ENCODE data around the gene CLEC1B. TPM values are rescaled to one million over a fixed set of nuclear protein-coding genes. Genes with fewer than 3 reads are reported as not detected.

Gene CLEC1B
- total RNA-seq (2021; ENCODE audit: unreplicated experiment) (not detected), Bru-seq, nascent RNA (not detected), BruChase-seq, experiment 1, labeled RNA remaining after a 6-hour chase (not detected), BruChase-seq, experiment 2, labeled RNA remaining after a 2-hour chase (not detected)
- not detected in 2 replicates for polyA plus RNA-seq (2012)
- long read RNA-seq = 0 reads

DNA sequence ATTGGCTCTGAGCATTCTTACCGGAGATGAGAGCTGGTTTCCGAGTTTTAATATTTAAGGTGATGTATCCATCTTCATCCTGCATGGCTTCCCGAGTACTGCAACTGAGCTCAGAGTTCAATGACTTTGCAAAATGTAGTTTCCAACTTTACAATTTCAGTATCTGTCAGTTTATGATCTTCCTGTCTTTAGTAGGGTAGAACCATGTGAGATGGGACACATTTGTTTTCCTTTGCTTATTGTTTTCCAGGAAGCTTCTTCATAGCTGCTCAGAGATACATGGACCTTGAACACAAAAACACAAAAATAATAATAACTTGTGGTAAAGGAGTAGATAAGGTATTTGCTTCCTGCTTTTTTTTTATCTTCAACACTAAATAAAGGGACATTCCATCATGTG, at the start of gene CLEC1B:
Gene CLEC1B, minus strand, starts transcription at position 106 of the 400 bp plus-strand sequence. Its CDS starts 21 bp downstream, at position 85.
- TF ChIP-seq, protein P1, sequence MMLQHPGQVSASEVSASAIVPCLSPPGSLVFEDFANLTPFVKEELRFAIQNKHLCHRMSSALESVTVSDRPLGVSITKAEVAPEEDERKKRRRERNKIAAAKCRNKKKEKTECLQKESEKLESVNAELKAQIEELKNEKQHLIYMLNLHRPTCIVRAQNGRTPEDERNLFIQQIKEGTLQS (IDR thresholded peaks at IDR 0.05) = no peak
- no peak for TF ChIP-seq EZH2 (IDR thresholded peaks at IDR 0.05)
- TF ChIP-seq, protein P2, sequence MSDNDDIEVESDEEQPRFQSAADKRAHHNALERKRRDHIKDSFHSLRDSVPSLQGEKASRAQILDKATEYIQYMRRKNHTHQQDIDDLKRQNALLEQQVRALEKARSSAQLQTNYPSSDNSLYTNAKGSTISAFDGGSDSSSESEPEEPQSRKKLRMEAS (IDR thresholded peaks at IDR 0.05) = no peak
- no peak for TF ChIP-seq POLR2AphosphoS5 (IDR thresholded peaks at IDR 0.05; ENCODE audit: low read depth, low read length)
- TF ChIP-seq TCF7L2 (IDR thresholded peaks at IDR 0.05; ENCODE audit: borderline replicate concordance, extremely low read depth, insufficient read depth, insufficient read length) = no peak
- no peak for TF ChIP-seq YY1 (IDR thresholded peaks at IDR 0.05; ENCODE audit: extremely low read depth, insufficient replicate concordance, low read depth, low read length)
- TF ChIP-seq, protein P3, sequence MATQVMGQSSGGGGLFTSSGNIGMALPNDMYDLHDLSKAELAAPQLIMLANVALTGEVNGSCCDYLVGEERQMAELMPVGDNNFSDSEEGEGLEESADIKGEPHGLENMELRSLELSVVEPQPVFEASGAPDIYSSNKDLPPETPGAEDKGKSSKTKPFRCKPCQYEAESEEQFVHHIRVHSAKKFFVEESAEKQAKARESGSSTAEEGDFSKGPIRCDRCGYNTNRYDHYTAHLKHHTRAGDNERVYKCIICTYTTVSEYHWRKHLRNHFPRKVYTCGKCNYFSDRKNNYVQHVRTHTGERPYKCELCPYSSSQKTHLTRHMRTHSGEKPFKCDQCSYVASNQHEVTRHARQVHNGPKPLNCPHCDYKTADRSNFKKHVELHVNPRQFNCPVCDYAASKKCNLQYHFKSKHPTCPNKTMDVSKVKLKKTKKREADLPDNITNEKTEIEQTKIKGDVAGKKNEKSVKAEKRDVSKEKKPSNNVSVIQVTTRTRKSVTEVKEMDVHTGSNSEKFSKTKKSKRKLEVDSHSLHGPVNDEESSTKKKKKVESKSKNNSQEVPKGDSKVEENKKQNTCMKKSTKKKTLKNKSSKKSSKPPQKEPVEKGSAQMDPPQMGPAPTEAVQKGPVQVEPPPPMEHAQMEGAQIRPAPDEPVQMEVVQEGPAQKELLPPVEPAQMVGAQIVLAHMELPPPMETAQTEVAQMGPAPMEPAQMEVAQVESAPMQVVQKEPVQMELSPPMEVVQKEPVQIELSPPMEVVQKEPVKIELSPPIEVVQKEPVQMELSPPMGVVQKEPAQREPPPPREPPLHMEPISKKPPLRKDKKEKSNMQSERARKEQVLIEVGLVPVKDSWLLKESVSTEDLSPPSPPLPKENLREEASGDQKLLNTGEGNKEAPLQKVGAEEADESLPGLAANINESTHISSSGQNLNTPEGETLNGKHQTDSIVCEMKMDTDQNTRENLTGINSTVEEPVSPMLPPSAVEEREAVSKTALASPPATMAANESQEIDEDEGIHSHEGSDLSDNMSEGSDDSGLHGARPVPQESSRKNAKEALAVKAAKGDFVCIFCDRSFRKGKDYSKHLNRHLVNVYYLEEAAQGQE (IDR thresholded peaks at IDR 0.05; ENCODE audit: low read depth) = no peak
- TF ChIP-seq, protein P4, sequence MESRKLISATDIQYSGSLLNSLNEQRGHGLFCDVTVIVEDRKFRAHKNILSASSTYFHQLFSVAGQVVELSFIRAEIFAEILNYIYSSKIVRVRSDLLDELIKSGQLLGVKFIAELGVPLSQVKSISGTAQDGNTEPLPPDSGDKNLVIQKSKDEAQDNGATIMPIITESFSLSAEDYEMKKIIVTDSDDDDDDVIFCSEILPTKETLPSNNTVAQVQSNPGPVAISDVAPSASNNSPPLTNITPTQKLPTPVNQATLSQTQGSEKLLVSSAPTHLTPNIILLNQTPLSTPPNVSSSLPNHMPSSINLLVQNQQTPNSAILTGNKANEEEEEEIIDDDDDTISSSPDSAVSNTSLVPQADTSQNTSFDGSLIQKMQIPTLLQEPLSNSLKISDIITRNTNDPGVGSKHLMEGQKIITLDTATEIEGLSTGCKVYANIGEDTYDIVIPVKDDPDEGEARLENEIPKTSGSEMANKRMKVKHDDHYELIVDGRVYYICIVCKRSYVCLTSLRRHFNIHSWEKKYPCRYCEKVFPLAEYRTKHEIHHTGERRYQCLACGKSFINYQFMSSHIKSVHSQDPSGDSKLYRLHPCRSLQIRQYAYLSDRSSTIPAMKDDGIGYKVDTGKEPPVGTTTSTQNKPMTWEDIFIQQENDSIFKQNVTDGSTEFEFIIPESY (IDR thresholded peaks at IDR 0.05; ENCODE audit: extremely low read depth, insufficient replicate concordance, low read length) = no peak
- TF ChIP-seq CEBPB (IDR thresholded peaks at IDR 0.05; ENCODE audit: low read depth) = no peak
- intact Hi-C loops (cut with micrococcal nuclease) = no loop called here
- no peaks in the 10 kb centered on the region for H3K4me1 ChIP-seq (ENCODE audit: control insufficient read depth in 1 of 2, insufficient read depth in 2 of 2, low read length in 2 of 2)
- ChIA-PET CTCF (interaction anchor here (1.0 to 3.6 kb wide), 2 partner anchors 11 to 248 kb away, joined by 3 to 14 read pairs; partner anchors contain the start of gene CLEC12B), POLR2A (no interaction called here), RAD21 (ENCODE audit: low non-redundant PET in 1 of 2, low total read pairs in 2 of 2, uncharacterized antibody in 2 of 2, unreplicated experiment in 2 of 2) (no interaction called here)
- H3K9me3 ChIP-seq (ENCODE audit: control insufficient read depth in 1 of 2, insufficient read depth in 1 of 2, low read depth in 1 of 2, low read length in 2 of 2) = no peaks in the 10 kb centered on the region
- H3K79me2 ChIP-seq (ENCODE audit: insufficient read depth, low read length) = no peaks in the 10 kb centered on the region
- H3K36me3 ChIP-seq (ENCODE audit: control insufficient read depth in 1 of 2, insufficient read depth in 2 of 2, low read length in 2 of 2) = no peaks in the 10 kb centered on the region
- peaks cover 40% of the 10 kb centered on the region for H3K27me3 ChIP-seq (ENCODE audit: insufficient read depth, low read length)
- H3K9ac ChIP-seq (ENCODE audit: low read length) = no peak within 1 kb of the TSS
- no peaks in the 10 kb centered on the region for H3K9me2 ChIP-seq (ENCODE audit: insufficient read depth)
- H3K27ac ChIP-seq (ENCODE audit: low read depth, low read length) = no peak within 1 kb of the TSS
- no peak within 1 kb of the TSS for H3K4me2 ChIP-seq (ENCODE audit: low read length)
- no TSS peak for BruUV-seq (replicated peaks)
- no peaks in the 10 kb centered on the region for H4K20me1 ChIP-seq (ENCODE audit: insufficient read depth)
- H2AFZ ChIP-seq (ENCODE audit: low read depth, low read length, poor library complexity, severe bottlenecking) = no peak within 1 kb of the TSS
- no peak within 1 kb of the TSS for H3K4me3 ChIP-seq (replicated peaks in 1 of 2; ENCODE audit: low read depth in 1 of 2, low read length in 2 of 2)
- no peak for ATAC-seq
- no peak for DNase-seq (ENCODE audit: low read depth, low spot score)

Measured in HCT116 (cell line).